Sciatic nerve (tissue), 2 donors: ENCODE results near the gene CLCN7. TPM values are rescaled to one million over a fixed set of nuclear protein-coding genes. Genes with fewer than 3 reads are reported as not detected.
"Not testable (repeated sequence)": the region's sequence is repeated elsewhere in the genome, so short reads cannot be mapped to it uniquely, and the experiment has no call there.

Experiments used
- ATAC-seq: fragments of 200-7000 bp; cut with Tn5 transposase; one replicate; pipeline ENCODE4 v1.9.1; 2020; ENCODE audit warnings: mild to moderate bottlenecking, moderate library complexity
- DNase-seq: peaks from one replicate; pipeline ENCODE4 v3.0.0-alpha.2; 2020; ENCODE audit warnings: low spot score
- intact Hi-C: fragments of 100-400 bp; cut with DNase I; formaldehyde crosslinking; loops from one replicate; pipeline ENCODE4 v1.14.2; 2022
- total RNA-seq: library from RNA; stranded (reverse); fragmentation: NEBNext Ultra II Directional; extraction: Animal tissue kit (Norgen Biotek cat#: 25700); gene quantifications from one replicate; pipeline ENCODE4 v1.2.1, GENCODE V29; 2021
- donor health status: DM: no; HTN: no; CAD: no.
- donor health status: DM: no; HTN: no; CAD: no.

The CLCN7 gene
- total RNA-seq, 1 donor from 2014 or later, result 67.0 TPM

GRCh38 chr16:1452530-1452929 is 22.3 kb downstream of the CLCN7 start:
- intact Hi-C loops, result no loop called here
- DNase-seq (no peak), ATAC-seq (no peak)

GRCh38 chr16:1451702-1452392 is 23.0 kb downstream of the CLCN7 start:
- DNase-seq (no peak), ATAC-seq (no peak)
- intact Hi-C loops, result no loop called here

GRCh38 chr16:1450841-1451240 is 24.0 kb downstream of the CLCN7 start:
- ATAC-seq, result no peak
- no peak for DNase-seq
- intact Hi-C loops, result no loop called here

- DNase-seq (no peak), ATAC-seq (no peak)
- intact Hi-C loops, result no loop called here
Observed at GRCh38 chr16:1450218-1450617, 24.6 kb downstream of the CLCN7 start.

- ATAC-seq, result no peak
- DNase-seq, result no peak
- intact Hi-C loops, result no loop called here
Observed at GRCh38 chr16:1449201-1449788, 25.5 kb downstream of the CLCN7 start.

- ATAC-seq (no peak), DNase-seq (no peak)
- intact Hi-C loops, result no loop called here
Observed at GRCh38 chr16:1448536-1449116, 26.2 kb downstream of the CLCN7 start.

GRCh38 chr16:1447965-1448364 is 26.9 kb downstream of the CLCN7 start:
- DNase-seq (no peak), ATAC-seq (no peak)
- intact Hi-C loops, result no loop called here

GRCh38 chr16:1446296-1447080 is 28.3 kb downstream of the CLCN7 start:
- DNase-seq (no peak), ATAC-seq (no peak)
- intact Hi-C loops, result no loop called here

- DNase-seq (no peak), ATAC-seq (no peak)
- intact Hi-C loops, result no loop called here
Observed at GRCh38 chr16:1445518-1446203, 29.2 kb downstream of the CLCN7 start.

- no peak for DNase-seq
- ATAC-seq, result no peak
- intact Hi-C loops, result no loop called here
Observed at GRCh38 chr16:1444730-1445517, 29.9 kb downstream of the CLCN7 start.

GRCh38 chr16:1443980-1444729 is 30.7 kb downstream of the CLCN7 start, which contains the start of gene CCDC154:
Gene CCDC154 (minus strand): TSS chr16:1444556. CDS start chr16:1444322, 234 bp downstream.
- ATAC-seq (no peak), DNase-seq (no peak)
- intact Hi-C loops, result no loop called here

GRCh38 chr16:1443403-1443973 is 31.3 kb downstream of the CLCN7 start:
- DNase-seq (no peak), ATAC-seq (no peak)
- intact Hi-C loops, result no loop called here

- intact Hi-C loops, result no loop called here
- ATAC-seq (no peak), DNase-seq (no peak)
Observed at GRCh38 chr16:1442697-1443096, 32.1 kb downstream of the CLCN7 start.

GRCh38 chr16:1441391-1441829 is 33.4 kb downstream of the CLCN7 start:
- intact Hi-C loops, result no loop called here
- no peak for ATAC-seq
- no peak for DNase-seq

GRCh38 chr16:1439699-1440074 is 35.1 kb downstream of the CLCN7 start:
- ATAC-seq, DNase-seq, intact Hi-C loops: not testable (repeated sequence)

GRCh38 chr16:1439058-1439698 is 35.6 kb downstream of the CLCN7 start:
- DNase-seq (no peak), ATAC-seq (no peak)
- intact Hi-C loops, result no loop called here
